NOMO-1 treated with DMSO at 0.1 percent for 48 hours (cell line): ENCODE results near the gene SPNS3.
A peak's percentile ranks its signal among the peaks of the same experiment; 100 is the strongest.

Source experiments
- DNase-seq: peaks from one replicate; lab custom pipeline; 2025; ENCODE audit not compliant: unreplicated experiment; lab: John Stamatoyannopoulos, UW

SPNS3 gene

GRCh38 chr17:4525691-4526397 is 92.1 kb downstream of the SPNS3 start:
- no peak for DNase-seq

GRCh38 chr17:4527134-4527533 is 93.4 kb downstream of the SPNS3 start:
- DNase-seq = no peak

- peak; percentile 61 for DNase-seq
These were observed 93.9 kb downstream of the SPNS3 start for GRCh38 chr17:4527566-4528125.

- DNase-seq = no peak
These were observed 95.9 kb downstream of the SPNS3 start for GRCh38 chr17:4529533-4530152.

GRCh38 chr17:4530799-4531730 is 97.3 kb downstream of the SPNS3 start:
- no peak for DNase-seq

GRCh38 chr17:4531988-4532736 is 98.4 kb downstream of the SPNS3 start:
- no peak for DNase-seq

GRCh38 chr17:4532860-4533522 is 99.3 kb downstream of the SPNS3 start:
- DNase-seq = no peak

GRCh38 chr17:4533523-4534504 is 100.1 kb downstream of the SPNS3 start:
- no peak for DNase-seq

GRCh38 chr17:4534515-4534914 is 100.8 kb downstream of the SPNS3 start:
- no peak for DNase-seq

- DNase-seq = no peak
These were observed 101.4 kb downstream of the SPNS3 start for GRCh38 chr17:4534928-4535666.

- no peak for DNase-seq
These were observed 102.0 kb downstream of the SPNS3 start for GRCh38 chr17:4535667-4536258.

GRCh38 chr17:4536259-4536741 is 102.6 kb downstream of the SPNS3 start:
- DNase-seq = peak; percentile 33

- no peak for DNase-seq
These were observed 103.1 kb downstream of the SPNS3 start for GRCh38 chr17:4536742-4537411.
